Sigmoid colon (tissue), 3 donors: ENCODE results near the gene GMDS.

Experiments
- CTCF ChIP-seq, 4 experiments: fragments of 450-650 bp in 3 of 4; fragments of 200-600 bp in 1 of 4; IDR thresholded peaks; one replicate each; pipeline ENCODE4 v1.5.1; 2016 to 2019; ENCODE audit warnings: antibody characterized with exemption in 4 of 4, mild to moderate bottlenecking in 3 of 4, moderate library complexity in 2 of 4
- POLR2A ChIP-seq, 2 donors: fragments of 450-650 bp; IDR thresholded peaks; one replicate each; pipeline ENCODE4 v1.6.1; 2016; ENCODE audit warnings: antibody characterized with exemption in 2 of 2, mild to moderate bottlenecking in 2 of 2, moderate library complexity in 2 of 2

GRCh38 chr6:2147766-2148448 is 97.5 kb downstream of the GMDS start:
- TF ChIP-seq POLR2A (IDR thresholded peaks at IDR 0.05) (no peak), CTCF (IDR thresholded peaks at IDR 0.05) (no peak)
